Fibroblast of pulmonary artery (primary cell): ENCODE results near the gene COL6A3.
A peak's percentile ranks its signal among the peaks of the same experiment; 100 is the strongest.

Experiments used
- DNase-seq: peaks from one replicate; pipeline ENCODE4 v3.0.0-alpha.2; 2010; ENCODE audit warnings: low read depth
- H3K4me3 ChIP-seq: replicated peaks from 2 replicates; pipeline ENCODE4 v1.5.1; 2011; ENCODE audit warnings: low read depth, mild to moderate bottlenecking, control low read depth, low read length, moderate library complexity
- TF ChIP-seq, protein P1 (sequence below): IDR thresholded peaks from 2 replicates; pipeline ENCODE4 v1.5.1; 2011; ENCODE audit warnings: mild to moderate bottlenecking, control low read depth, low read length, inconsistent platforms; ENCODE audit errors: missing control alignments

The COL6A3 gene

DNA sequence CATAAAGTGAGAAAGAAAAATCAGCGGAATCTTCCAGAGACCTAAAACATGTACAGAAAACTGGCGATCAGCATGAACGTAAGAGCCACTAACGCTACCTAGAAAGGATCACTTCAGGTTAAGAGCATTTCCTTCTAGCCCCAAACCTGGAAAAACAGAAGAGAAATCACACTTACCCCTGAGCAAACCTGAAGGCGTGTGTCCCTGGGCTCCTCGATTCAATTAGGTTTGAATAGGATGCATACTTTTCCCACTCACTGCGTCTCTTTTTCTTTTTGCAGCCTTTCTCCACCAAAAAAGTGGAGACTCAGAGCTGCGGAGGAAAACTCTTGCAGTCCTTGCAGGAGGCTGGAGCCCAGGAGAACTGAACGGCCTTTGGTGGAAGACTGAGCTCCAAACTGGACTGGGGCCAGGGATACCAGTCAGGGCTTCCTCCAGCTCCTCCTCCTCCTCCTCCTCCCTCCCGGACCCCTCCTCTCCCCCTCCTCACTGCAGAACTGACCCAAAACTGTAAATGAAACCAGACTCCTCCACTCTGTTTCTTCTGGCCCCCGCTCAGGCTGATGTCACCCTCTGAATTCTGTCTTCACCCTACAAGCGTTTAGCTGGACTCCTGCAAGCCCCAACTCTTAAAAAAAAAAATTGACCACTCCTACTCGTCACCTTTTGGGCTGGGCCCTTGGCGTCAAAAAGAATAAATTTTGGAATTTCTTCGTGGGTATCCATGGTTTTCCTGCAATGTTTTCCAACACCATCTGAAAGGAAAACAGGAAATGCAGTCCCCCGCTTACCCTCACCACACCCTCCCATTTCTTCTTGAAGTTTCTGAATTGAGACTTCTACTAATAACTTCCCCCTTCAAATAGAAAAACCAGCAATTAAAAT, at the start of gene COL6A3:
TSS of gene COL6A3 (minus strand) at position 388 of the 885 bp plus-strand sequence. CDS start 17,347 bp downstream, outside the sequence.
- TF ChIP-seq, protein P1, sequence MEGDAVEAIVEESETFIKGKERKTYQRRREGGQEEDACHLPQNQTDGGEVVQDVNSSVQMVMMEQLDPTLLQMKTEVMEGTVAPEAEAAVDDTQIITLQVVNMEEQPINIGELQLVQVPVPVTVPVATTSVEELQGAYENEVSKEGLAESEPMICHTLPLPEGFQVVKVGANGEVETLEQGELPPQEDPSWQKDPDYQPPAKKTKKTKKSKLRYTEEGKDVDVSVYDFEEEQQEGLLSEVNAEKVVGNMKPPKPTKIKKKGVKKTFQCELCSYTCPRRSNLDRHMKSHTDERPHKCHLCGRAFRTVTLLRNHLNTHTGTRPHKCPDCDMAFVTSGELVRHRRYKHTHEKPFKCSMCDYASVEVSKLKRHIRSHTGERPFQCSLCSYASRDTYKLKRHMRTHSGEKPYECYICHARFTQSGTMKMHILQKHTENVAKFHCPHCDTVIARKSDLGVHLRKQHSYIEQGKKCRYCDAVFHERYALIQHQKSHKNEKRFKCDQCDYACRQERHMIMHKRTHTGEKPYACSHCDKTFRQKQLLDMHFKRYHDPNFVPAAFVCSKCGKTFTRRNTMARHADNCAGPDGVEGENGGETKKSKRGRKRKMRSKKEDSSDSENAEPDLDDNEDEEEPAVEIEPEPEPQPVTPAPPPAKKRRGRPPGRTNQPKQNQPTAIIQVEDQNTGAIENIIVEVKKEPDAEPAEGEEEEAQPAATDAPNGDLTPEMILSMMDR: no peak
- peak within 1 kb of the TSS; percentile 92 for H3K4me3 ChIP-seq
- DNase-seq: peak; percentile 93

DNA sequence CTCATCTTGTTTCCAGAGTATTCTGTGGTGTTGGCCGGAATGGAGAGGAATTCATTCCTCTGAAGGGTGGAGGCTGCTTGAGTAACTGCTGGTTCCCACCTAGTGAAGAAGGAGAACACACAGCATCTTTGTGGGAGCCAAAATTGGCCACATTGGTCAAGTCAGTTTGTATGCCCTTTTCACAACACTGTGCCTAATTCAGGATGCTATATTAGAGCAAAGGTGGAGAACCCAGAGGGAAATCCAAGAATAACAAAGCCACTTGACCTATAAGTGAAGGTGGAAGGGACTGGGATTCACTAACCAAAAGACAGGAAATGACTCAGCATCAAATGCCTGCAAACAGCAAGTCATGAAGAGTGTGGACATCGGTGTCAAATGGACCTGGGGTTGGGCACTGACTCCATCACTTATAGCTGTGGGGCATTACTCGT, 45.8 kb upstream of the COL6A3 start:
- H3K4me3 ChIP-seq: no peak overlapping the region
- DNase-seq: peak; percentile 74
- TF ChIP-seq, protein P1: no peak

DNA sequence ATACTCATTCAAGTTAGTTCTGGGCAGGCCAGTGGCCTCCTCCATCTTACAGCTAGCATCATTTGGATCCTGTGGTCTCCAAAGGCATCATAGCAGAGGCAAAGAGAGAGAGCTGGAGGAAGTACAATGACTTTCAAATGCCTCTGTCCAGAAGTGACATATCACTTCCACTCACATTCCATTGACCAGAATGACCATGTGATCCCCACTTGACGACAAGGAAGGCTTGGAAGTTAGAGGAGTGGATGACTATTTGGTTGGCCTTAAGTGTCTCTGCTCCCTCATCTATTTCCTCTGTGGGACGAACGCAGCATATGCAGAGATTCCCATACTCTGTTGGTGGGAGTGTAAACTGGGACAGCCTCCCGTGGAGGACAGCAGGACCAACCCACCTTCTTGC, 45.3 kb upstream of the COL6A3 start:
- DNase-seq: peak; percentile 21
- H3K4me3 ChIP-seq: no peak overlapping the region
- TF ChIP-seq, protein P1: no peak

DNA sequence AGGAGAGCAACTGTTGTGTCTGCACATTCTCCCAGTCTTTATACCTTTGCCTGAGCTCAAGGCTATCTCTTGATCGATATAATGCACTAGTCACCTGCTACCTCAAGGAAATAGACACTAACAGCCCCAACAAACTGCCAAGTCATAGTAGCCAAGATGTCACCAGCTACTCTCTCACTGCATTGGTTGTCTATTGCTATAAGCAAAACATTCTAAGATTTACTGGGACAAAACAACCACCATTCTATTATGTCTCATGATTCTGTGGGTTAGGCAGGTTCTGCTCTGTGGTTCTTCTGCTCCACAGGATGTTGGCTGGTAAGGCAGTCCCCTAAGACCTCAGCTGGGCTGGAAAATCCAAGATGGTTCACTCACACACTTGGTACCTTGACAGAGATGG, 44.6 kb upstream of the COL6A3 start:
- TF ChIP-seq, protein P1: no peak
- no peak for DNase-seq

GRCh38 chr2:237457388-237457941, 43.5 kb upstream of the COL6A3 start:
- no peak for DNase-seq
- no peak overlapping the region for H3K4me3 ChIP-seq
- TF ChIP-seq, protein P1: no peak

More for the DNA sequence above, 44.6 kb upstream of the COL6A3 start:
- no peak overlapping the region for H3K4me3 ChIP-seq

DNA sequence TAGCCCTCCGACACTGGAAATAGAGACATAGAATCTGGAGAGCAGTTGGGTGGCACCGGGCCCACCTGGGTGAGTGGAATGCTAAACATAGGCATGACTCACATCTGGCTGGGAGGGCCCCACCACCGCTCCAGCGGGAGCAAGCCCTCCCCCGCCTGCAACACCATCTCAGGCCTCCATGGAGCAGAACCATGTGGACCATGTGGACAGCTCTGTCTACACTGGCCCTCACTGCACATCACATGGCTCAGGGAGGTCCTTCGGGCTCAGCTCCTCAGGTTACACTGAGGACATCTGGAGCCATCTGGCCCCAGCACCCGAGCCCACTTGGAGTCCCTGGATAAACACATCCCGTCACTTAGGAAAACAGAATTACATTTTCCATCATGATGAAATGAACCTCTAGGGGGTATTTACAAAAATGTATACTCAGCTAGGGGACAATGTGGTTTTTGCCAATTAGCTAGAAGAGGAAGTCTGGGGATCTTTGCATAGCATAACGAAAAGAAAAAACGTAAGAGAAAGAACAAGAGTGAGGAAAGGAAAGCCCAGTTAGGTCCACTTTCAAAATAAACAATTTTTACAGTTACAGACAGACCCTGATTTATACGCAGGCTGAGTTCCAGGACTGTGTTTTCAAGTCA, 42.4 kb upstream of the COL6A3 start:
- peak; percentile 66 for DNase-seq
- TF ChIP-seq, protein P1: no peak

More for the DNA sequence above, 42.4 kb upstream of the COL6A3 start:
- H3K4me3 ChIP-seq: no peak overlapping the region
